ENCODE data around the gene PSORS1C1.
"Not testable (repeated sequence)": the region's sequence is repeated elsewhere in the genome, so short reads cannot be mapped to it uniquely, and the experiment has no call there.

PSORS1C1 gene

GRCh38 chr6:31158863-31159855 is 44.6 kb downstream of the PSORS1C1 start:
- no peak for DNase-seq (ENCODE audit: low read depth in 3 of 3)

DNA sequence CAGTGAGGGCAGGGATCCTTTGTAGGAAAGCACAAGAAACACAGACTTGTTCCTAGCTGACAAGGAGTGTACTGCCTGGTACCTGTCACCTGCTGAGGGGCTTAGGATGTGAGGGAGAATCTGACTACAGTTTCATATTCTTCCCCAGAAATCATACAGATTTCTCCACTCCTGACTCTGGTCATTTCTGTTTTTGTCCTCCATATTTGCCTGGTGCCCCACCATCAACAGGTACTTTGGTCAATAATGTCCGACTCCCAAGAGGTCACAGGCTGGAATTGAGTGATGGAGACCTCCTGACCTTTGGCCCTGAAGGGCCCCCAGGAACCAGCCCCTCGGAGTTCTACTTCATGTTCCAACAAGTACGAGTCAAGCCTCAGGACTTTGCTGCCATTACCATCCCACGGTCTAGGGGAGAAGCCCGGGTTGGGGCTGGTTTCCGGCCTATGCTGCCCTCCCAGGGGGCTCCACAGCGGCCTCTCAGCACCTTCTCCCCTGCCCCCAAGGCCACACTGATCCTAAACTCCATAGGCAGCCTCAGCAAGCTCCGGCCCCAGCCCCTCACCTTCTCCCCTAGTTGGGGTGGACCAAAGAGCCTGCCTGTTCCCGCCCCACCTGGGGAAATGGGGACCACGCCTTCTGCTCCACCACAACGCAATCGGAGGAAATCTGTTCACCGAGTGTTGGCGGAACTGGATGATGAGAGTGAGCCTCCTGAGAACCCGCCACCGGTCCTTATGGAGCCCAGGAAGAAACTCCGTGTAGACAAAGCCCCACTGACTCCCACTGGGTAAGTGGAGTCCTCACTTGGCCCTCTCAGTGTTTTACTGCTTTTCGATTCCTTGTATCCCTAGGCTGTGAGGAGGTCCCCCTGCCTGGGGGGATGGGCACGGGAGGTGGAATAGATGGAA is 46.9 kb downstream of the PSORS1C1 start:
- DNase-seq (ENCODE audit: low read depth in 3 of 3): no peak

GRCh38 chr6:31162463-31163165 is 48.0 kb downstream of the PSORS1C1 start:
- DNase-seq (ENCODE audit: low read depth in 3 of 3): no peak

- DNase-seq (ENCODE audit: low read depth in 3 of 3): no peak
These were observed 49.3 kb downstream of the PSORS1C1 start for GRCh38 chr6:31163922-31164321.

GRCh38 chr6:31164475-31165063 is 50.0 kb downstream of the PSORS1C1 start:
- not testable (repeated sequence) for DNase-seq (ENCODE audit: low read depth in 3 of 3)

GRCh38 chr6:31165064-31165832 is 50.6 kb downstream of the PSORS1C1 start:
- not testable (repeated sequence) for DNase-seq (ENCODE audit: low read depth in 3 of 3)

GRCh38 chr6:31165986-31166385 is 51.4 kb downstream of the PSORS1C1 start:
- no peak for DNase-seq (ENCODE audit: low read depth in 3 of 3)

DNA sequence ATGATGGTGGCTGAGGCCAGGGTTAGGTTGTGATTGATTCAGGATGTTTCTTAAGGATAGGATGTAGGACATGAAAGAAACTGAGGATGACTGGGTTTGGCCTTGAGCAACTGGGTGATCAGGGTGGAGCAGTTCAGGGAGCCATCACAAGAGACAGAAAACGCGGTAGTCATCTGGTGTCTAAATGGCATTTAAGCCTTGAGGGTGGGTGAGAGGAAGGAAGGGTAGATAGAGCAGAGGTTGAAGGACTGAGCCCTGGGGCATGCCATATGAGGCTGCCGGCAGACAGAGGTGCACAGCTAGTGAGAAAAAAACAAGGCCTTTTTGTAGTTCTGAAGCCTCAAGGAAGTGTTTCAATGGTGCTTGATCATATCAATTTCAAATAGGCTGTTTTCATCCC is 54.0 kb downstream of the PSORS1C1 start:
- no peak for DNase-seq (ENCODE audit: low read depth in 3 of 3)

- DNase-seq (ENCODE audit: low read depth in 3 of 3): no peak
These were observed 54.7 kb downstream of the PSORS1C1 start for GRCh38 chr6:31169123-31169857.

GRCh38 chr6:31169858-31170599 is 55.4 kb downstream of the PSORS1C1 start:
- DNase-seq (ENCODE audit: low read depth in 3 of 3): not testable (repeated sequence)

GRCh38 chr6:31170600-31170881 is 55.9 kb downstream of the PSORS1C1 start, which contains the start of gene POU5F1:
TSS of gene POU5F1 (minus strand) at chr6:31170682. CDS start at chr6:31170620, 62 bp downstream.
- no peak for DNase-seq (ENCODE audit: low read depth in 3 of 3)

DNA sequence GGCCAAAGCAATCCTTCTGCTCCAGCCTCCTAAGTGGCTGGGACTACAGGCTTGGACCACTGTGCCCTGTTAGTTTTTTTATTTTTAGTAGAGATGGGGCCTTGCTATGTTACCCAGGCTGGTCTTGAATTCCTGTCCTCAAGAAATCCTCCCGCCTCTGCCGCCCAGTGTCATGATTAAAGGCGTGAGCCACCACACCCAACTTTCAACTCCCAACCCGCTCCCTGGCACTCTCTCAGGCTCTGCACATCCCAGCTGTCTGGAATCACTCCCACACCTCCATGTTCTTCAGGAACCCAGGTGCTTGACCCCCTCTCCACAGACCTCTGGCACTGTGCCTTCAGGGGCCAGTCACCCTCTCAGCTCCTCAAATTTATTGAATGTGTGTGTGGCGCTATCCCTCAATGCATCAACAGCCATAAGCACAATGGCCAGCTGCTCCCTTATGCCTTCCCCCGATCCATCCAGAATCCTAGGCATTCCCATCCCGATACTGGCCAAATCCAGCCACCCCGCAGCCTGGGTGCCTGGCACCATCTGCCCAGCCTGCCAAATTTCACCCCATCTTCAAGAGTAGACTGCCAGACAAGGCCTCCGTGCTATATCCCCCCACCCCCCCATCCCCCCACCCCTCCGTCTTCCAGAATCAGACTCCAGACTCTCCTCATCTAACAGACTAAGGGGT is 56.5 kb downstream of the PSORS1C1 start:
- no peak for DNase-seq (ENCODE audit: low read depth in 3 of 3)

GRCh38 chr6:31171931-31172905 is 57.6 kb downstream of the PSORS1C1 start:
- no peak for DNase-seq (ENCODE audit: low read depth in 3 of 3)

DNA sequence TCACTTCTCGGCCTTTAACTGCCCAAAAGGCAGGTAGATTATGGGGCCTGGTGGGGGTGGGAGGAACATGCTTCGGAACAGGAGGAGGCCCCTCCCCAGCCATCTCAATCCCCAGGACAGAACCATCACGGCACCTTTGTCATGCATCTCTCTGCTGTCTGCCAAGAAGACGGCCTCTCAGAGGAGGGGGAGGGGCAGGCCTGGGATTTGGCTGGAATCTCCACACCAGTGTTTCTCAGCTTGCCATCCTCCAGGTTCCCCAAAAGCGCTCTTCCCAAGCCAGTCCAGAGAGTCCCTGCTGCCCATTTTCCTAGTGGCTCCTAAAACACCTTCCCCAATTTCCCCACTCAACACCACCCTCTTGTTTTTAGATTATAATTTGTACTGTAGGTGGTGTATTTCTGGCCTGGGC is 58.4 kb downstream of the PSORS1C1 start:
- DNase-seq (ENCODE audit: low read depth in 3 of 3): no peak

DNA sequence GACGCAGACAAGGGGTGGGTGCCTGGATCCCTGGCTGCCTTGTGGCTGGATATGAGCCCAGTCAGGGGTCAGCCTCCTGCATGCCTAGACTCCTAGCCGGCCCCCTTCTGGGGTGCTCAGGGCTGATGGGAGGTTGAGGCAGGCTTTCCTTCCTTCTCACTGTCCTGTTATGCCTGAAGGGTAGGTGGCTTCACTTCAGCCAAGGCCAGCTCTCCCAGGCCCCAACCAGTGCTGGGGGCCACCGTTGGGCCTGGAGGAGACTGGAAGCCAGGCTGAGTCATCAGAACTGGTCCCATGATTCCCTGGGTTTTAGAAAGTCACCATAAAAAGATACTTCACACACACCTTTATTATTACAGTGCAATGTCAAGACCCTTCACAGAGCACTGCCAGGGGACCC is 58.8 kb downstream of the PSORS1C1 start:
- DNase-seq (ENCODE audit: low read depth in 3 of 3): no peak

- no peak for DNase-seq (ENCODE audit: low read depth in 3 of 3)
These were observed 59.8 kb downstream of the PSORS1C1 start for GRCh38 chr6:31174378-31174777.

DNA sequence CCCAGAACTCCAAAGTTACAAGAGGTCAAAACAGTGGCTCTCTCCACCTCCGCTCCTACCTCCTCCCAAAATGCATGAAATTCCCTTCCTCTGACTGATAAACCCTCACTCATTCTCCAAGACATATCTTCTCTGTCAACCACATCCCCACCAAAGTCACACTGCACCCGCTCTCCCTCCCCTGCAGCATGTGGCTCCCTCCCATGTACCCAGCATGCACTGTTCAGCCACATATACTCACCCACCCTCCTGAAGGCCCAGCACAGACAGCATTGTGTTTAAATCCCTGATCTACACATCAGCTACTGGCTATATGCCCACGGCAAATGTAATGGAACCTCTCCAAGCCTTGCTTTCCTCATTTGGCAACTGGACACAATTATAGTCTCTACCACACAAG is 61.4 kb downstream of the PSORS1C1 start:
- DNase-seq (ENCODE audit: low read depth in 3 of 3): no peak

Measured in stimulated activated CD4-positive, alpha-beta T cell treated with anti-CD3 and anti-CD28 coated beads, TNF-alpha, amount 100 ng/mL, for 4 hours (primary cell).